ENCODE results near the gene LAMB1.
"Not testable (repeated sequence)": the region's sequence is repeated elsewhere in the genome, so short reads cannot be mapped to it uniquely, and the experiment has no call there.

LAMB1 gene

DNA sequence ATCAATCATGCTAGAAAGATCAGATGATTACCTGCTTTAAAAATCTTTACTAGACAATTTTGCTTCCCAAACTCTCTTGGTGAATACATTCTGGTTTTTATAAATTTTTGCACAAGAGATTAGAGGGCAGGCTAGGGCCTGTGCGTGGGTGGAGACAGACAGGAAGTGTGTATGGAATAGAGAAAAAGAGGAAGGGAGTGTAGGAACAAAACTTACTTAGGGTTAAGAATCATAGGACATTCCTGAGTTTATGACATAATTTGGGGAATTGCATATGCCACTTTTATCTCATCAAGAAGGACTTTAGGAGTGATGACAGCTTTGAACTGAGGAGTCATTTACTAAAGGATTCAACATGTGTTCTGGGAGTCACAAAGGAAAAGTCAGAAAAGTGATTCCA is 31.3 kb downstream of the LAMB1 start:
- no peak for DNase-seq (ENCODE audit: low read depth in 2 of 2)

DNA sequence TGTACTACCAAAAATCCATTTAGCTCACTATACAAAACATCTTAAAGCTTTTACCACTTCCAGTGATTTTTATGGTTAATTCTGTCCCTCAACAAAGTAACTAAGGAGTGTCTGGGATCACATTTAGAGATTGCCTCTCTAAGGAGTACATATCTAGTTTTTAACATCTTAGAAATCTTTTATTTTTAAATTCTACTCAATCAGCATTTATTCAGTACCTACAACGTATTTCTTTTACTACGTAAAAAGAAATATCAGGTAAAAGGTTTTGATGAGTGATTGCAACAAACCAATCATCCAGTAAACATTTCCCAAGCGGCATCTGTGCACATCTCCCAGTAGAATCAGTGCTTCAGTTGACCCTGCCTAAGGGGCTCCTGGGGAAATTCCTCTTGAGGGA is 31.9 kb downstream of the LAMB1 start:
- DNase-seq (ENCODE audit: low read depth in 2 of 2): no peak

GRCh38 chr7:107969856-107970255 is 33.1 kb downstream of the LAMB1 start:
- DNase-seq (ENCODE audit: low read depth in 2 of 2): no peak

DNA sequence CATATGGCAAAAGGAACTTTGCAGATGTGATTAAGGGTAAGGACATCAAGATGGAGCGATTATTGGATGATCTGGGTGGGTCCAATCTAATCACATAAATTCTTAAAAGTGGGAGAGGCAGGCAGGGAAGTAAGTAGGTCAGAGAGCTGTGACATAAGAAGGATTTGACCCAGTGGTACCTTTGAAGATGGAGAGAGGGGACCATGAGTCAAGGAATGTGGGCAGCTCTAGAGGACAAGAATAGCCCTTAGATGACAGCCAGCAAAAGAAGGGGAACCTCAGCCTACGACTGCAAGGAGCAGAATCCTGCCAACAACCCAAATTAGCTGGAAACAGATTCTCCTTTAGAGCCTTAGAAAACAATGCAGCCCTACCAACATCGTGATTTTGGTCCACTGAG is 34.5 kb downstream of the LAMB1 start:
- DNase-seq (ENCODE audit: low read depth in 2 of 2): no peak

DNA sequence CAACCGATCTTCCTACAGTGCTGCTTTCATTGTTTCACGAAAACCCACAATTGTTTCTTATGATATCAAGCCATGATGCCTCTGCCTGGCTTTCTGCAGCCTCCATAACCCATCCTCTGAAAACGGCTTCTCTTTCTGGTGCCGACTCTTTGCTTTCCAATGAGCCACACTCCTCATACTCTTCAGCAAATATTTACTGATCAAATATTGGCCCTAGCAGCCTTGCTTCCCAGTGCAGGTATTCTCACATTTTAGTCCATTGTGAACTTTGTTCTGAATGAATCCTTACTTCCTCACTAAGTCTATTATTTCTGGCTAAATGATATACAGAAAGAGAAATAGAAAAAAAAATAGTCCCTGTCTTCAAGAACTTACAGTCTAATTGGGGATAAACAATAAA is 35.5 kb downstream of the LAMB1 start:
- no peak for DNase-seq (ENCODE audit: low read depth in 2 of 2)

GRCh38 chr7:107966711-107967110 is 36.2 kb downstream of the LAMB1 start:
- DNase-seq (ENCODE audit: low read depth in 2 of 2): no peak

DNA sequence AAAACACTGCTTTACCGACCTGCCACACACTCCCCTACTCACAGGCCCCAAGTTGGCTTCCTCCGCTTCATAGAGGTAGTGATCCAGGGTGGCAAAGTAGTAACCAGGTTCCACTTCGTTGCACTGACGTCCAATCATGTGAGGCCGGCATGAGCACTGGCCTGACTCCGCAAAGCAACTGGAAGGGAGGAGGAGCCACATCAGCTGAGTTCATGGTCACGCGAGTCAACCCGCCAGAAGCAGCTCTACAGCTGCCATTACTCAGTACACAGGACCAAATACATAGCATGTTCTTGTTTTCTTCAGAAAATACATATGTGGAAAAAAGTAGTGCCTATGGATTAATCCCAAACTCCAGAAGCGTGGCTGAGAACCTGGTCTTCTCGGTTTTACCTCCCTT is 38.5 kb downstream of the LAMB1 start:
- no peak for DNase-seq (ENCODE audit: low read depth in 2 of 2)

- DNase-seq (ENCODE audit: low read depth in 2 of 2): no peak
Observed at GRCh38 chr7:107962817-107963216, 40.1 kb downstream of the LAMB1 start.

DNA sequence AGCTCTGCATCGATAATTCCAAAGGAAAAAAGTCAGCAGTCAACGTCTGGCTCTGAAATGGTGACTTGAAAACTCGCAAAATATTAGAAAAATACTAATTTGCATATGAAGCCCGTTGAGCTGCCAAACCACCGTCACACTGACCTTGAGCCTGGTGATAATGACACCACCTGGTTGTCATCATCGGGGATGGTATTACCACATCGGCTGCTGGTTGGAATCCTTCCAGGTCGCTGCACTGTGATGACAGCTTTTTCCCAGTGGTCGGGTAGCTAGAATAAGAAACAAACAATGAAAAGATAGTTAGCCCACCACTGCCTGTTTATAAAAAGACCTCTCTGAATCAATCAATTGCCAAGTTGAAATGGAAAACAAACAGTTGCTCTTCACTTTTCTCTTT is 41.6 kb downstream of the LAMB1 start:
- DNase-seq (ENCODE audit: low read depth in 2 of 2): no peak

GRCh38 chr7:107960272-107960671 is 42.7 kb downstream of the LAMB1 start:
- no peak for DNase-seq (ENCODE audit: low read depth in 2 of 2)

GRCh38 chr7:107959527-107959898 is 43.4 kb downstream of the LAMB1 start:
- DNase-seq (ENCODE audit: low read depth in 2 of 2): no peak

DNA sequence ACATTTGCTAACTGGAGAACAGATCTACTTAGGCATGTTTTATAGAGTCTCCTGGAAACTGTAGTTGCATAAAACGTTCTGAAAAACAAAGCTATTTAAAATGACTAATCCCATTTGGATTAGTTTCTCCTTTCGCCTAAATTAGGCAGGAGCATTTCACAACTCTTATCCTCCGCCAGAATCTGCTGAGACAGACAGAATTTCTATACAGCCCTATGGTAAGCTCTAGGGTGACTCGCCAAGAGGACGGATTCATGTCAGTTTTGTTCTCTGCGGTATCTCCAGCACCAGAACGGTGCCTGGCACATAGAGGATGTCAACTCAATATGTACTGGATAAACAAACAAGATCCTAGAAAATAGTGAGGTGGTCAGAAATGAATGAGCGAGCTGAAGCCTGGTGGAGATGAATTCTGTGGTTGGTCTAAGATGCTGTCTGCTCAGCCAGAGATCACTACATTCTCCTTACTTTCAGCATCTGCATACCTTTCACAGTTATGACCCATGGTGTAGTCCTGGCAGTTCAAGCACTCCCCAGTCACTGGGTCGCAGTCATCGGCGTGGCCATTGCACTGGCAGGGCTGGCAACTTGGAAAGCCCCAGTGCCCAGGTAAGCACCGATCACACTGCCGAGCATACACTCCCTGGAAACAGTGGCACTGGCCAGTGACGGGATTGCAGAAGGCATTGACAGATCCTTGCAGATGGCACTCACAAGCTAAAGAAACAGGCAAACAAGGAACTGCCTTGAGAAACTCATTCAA is 44.0 kb downstream of the LAMB1 start:
- no peak for DNase-seq (ENCODE audit: low read depth in 2 of 2)

GRCh38 chr7:107957436-107957835 is 45.5 kb downstream of the LAMB1 start:
- no peak for DNase-seq (ENCODE audit: low read depth in 2 of 2)

DNA sequence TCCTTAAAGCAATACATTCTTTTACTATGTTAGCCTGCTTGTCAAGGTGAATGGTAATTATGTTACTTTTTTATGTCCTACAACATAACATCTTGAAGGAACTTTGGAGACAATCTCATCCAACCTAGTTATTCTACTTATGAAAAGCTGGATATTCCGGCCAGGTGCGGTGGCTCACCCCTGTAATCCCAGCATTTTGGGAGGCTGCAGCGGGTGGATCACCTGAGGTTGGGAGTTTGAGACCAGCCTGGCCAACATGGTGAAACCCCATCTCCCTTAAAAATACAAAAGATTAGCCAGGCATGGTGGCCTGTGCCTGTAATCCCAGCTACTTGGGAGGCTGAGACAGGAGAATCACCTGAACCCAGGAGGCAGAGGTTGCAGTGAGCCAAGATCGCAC is 46.0 kb downstream of the LAMB1 start:
- not testable (repeated sequence) for DNase-seq (ENCODE audit: low read depth in 2 of 2)

DNA sequence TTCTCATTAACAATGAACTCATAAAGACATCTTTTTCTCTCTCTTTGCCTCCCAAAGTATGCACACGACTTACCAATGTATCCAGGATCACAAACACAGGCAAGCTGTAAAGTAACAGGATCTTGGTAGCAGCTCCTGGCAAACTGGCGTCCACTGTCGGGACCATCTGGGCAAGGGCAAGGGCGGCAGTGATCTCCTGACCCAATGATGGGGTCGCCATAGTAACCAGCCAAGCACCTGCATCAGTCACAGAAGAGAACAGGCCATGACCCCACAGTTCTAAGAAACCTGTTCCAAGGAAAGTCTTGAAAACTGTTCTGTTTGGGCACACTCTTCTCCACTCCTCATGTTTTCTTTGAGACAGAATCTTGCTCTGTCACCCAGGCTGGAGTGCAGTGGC is 47.6 kb downstream of the LAMB1 start:
- DNase-seq (ENCODE audit: low read depth in 2 of 2): no peak

DNA sequence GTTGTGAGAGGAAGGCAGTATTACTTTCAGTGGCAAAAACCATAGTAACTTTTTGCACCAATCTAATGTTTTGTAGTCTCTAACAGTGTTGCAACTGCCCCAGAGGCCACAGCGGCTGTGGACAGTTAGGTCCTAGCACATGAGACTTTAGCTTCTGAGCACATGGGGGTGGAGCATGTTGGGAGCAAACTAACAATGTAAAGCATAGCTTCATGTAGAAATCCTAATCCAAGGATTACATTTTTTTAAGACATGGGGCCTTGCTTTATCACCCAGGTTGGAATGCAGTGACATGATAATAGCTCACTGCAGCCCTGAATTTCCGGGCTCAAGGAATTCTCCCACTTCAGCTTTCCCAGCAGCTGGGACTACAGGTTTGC is 49.0 kb downstream of the LAMB1 start:
- DNase-seq (ENCODE audit: low read depth in 2 of 2): no peak

GRCh38 chr7:107953265-107953923 is 49.6 kb downstream of the LAMB1 start:
- no peak for DNase-seq (ENCODE audit: low read depth in 2 of 2)

- no peak for DNase-seq (ENCODE audit: low read depth in 2 of 2)
Observed at GRCh38 chr7:107951896-107952295, 51.1 kb downstream of the LAMB1 start.

GRCh38 chr7:107951172-107951787 is 51.7 kb downstream of the LAMB1 start:
- DNase-seq (ENCODE audit: low read depth in 2 of 2): no peak

- no peak for DNase-seq (ENCODE audit: low read depth in 2 of 2)
Observed at GRCh38 chr7:107949443-107949935, 53.5 kb downstream of the LAMB1 start.

DNA sequence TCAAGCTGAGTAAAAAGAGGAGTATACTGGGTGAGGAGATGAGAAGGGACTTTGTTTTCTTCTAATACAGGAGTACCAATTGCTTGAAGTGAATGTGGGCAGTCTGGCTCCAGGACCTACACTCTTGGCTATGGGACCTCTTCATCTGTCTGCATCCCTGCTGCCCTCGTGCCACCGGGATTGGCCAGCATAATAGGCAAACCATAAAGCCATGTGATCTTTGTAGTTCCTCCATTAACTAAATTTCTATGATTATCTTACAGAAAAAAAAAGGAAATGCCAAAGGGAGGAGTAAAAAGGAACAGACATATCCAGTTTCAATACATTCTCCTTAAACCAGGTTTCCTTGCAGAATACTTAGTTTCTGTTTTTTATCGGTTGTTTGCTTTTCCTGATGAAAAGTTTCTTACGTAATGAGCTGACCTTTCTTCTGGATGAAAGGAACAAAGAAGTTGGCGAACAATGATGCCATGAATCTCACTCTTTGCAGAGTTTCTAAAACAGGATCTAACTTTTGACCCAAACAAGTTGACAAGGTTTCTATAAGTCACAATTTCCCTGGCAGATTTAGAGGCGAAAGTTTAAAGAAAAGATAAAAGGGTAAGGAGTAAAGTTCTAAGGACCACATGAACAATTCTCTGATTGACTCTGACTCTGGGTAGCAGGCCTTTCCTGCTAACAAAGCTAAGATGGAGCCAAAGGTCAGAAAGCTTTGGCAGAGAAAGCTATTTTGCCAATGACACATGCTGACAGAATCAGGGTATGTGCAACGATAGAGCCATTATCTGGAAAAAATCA is 54.1 kb downstream of the LAMB1 start:
- DNase-seq (ENCODE audit: low read depth in 2 of 2): no peak

DNA sequence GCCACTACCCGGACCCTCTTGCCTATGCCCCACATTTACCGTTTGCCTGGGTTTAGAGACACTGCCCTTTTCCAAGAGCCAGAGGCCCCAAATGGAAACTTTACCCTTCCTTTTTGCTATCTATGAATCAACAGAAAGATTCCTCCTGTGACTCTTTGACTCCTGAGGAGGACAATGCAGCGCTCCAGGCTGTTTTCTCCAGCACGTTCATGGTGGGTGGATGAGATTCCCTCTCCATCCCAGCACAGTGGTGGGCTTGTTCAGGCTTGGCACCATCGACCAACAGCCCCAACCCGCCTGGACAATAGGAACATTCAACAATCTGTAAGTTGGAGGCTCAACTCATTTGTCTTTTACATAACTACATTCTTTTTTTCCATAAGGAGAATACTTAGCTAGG is 56.1 kb downstream of the LAMB1 start:
- no peak for DNase-seq (ENCODE audit: low read depth in 2 of 2)

Measured in stimulated activated CD4-positive, alpha-beta T cell treated with anti-CD3 and anti-CD28 coated beads, Interleukin-1b, Interleukin-23, amount 100 ng/mL, for 1 hour (primary cell).